SK-N-MC (cell line): ENCODE data around the gene SYNCRIP.
"Not testable (repeated sequence)": the region's sequence is repeated elsewhere in the genome, so short reads cannot be mapped to it uniquely, and the experiment has no call there.

Experiments
- DNase-seq: peaks from one replicate; pipeline ENCODE4 v3.0.0-alpha.2; 2011; ENCODE audit warnings: low read depth, low spot score
- H3K27ac ChIP-seq: fragments of 200-600 bp; sonication (generic); 2 replicates; pipeline ENCODE4 v1.5.1; 2016; ENCODE audit warnings: mixed run types
- H3K36me3 ChIP-seq: fragments of 200-600 bp; sonication (generic); 2 replicates; pipeline ENCODE4 v1.6.1; 2017; ENCODE audit warnings: antibody characterized with exemption, low read length, mixed read lengths; ENCODE audit not compliant: insufficient read depth
- H3K4me3 ChIP-seq: fragments of 200-600 bp; sonication (generic); 2 replicates; pipeline ENCODE4 v1.5.1; 2016
- H3K9ac ChIP-seq: fragments of 200-600 bp; sonication (generic); 2 replicates; pipeline ENCODE4 v1.8.0; 2017; ENCODE audit warnings: mixed run types, mixed read lengths; ENCODE audit not compliant: insufficient read length
- H3K9me3 ChIP-seq: fragments of 200-600 bp; sonication (generic); 2 replicates; pipeline ENCODE4 v1.6.1; 2017; ENCODE audit warnings: low read depth, mild to moderate bottlenecking, antibody characterized with exemption, low read length, moderate library complexity, mixed read lengths
- EZH2 ChIP-seq: fragments of 200-600 bp; sonication (generic); IDR thresholded peaks from one replicate; pipeline ENCODE4 v1.6.1; 2017; ENCODE audit warnings: antibody characterized with exemption
- FOXP2 ChIP-seq: optimal IDR thresholded peaks from 2 replicates; pipeline ENCODE3; 2011; ENCODE audit warnings: mild to moderate bottlenecking, moderate library complexity; ENCODE audit not compliant: insufficient read depth; ENCODE audit errors: extremely low read length, control extremely low read depth
- POLR2AphosphoS5 ChIP-seq: IDR thresholded peaks from 2 replicates; pipeline ENCODE4 v1.6.1; 2012; ENCODE audit warnings: mild to moderate bottlenecking, low read depth, low read length, borderline replicate concordance

The SYNCRIP gene

DNA sequence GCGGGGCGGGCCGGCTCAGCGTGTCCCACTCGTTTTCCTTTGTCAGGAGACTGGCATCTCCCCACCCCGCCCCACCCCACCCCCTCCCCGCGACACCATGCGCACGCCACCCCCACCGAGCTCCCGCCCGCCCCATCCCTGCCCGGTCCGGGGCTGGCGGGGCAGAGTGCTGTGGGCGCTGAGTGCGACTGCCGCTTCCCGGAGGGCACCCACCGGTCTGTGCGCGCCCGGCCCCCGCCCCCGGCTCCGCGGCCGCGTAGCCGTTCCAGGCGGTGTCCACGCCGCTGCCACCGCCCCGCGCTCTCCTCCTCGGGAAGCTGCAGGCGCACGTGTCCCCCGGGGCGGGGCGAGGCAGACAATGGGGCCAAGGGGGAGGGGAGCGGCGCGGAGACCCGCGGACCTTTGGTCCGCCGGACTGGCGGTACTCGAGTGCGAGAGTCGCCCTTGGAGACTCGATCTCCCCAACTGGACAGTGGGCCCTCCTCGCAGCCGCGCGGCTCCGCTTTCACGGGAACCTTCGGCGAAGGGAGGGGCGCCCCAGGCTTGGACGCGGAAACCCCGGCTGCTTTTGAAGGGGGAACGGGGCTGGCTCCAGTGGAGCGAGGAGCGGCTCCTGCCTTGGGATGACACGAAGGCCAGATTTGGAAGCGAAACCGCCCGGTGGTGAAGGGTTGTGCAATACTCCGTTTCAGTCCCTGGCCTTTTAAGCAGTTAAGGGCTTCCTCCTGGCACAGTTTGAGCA lies 1.0 kb upstream of the SYNCRIP start:
- peak; percentile 57 for DNase-seq
- H3K9ac ChIP-seq = peak overlapping the region; percentile 99
- no peak for TF ChIP-seq EZH2
- no peak for TF ChIP-seq FOXP2
- TF ChIP-seq POLR2AphosphoS5 = peak; percentile 61; the same call in 1 of the 2 replicates

DNA sequence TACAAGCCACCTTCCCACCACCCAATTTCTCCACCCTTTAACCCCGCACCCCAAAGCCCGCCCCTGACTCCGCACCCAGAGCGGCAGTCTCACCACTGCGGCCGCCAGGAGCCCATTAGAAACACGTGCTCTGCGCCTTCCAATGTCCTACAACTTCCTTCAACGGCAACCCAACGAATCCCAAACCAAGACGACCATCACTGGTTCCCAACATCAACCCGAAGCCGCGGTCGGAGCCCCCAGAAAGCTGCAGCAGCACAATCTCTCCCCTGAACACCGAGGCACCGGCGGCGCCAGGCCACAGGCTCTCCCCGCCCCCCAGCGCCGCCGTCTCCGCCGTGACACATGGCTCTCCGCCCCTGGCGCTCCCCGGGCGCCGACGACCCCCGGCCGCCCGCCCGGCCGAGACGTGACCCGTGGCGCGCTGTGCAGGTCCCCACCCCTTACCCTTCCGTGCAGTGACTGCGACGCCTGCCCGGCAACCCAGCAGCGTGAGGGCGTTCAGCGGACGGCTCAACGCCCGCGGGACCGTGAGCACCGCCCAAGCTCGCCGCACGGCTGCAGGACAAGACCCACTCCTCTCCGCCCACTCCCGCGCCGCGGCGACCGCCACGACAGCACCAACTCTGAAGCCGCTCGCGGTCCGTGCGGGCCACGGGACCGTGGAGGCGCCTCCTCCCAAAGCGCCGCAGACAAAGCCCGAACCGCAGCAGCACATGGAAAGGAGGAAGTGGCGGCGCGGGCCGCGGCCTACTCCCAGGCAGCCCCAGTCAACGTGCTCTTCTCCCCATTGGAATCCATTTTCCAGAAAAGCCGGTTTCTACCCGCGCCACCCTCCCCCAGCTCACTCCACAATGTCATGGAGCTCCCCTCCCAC lies 551 bp downstream of the SYNCRIP start:
- TF ChIP-seq EZH2 (no peak), FOXP2 (no peak), POLR2AphosphoS5 (no peak)
- no peak for DNase-seq
- H3K9ac ChIP-seq = peak overlapping the region; percentile 100
- peak overlapping the region; percentile 98 for H3K27ac ChIP-seq
- peaks cover 45% of the 10 kb centered on the region for H3K36me3 ChIP-seq
- H3K4me3 ChIP-seq = peak overlapping the region; percentile 100
- H3K9me3 ChIP-seq = no peaks in the 10 kb centered on the region

More for the DNA sequence above, 1.0 kb upstream of the SYNCRIP start:
- H3K4me3 ChIP-seq = peak overlapping the region; percentile 76
- peak overlapping the region; percentile 94 for H3K27ac ChIP-seq
- H3K9me3 ChIP-seq = no peaks in the 10 kb centered on the region; the same call in 1 of the 2 replicates
- H3K36me3 ChIP-seq = peaks cover 29% of the 10 kb centered on the region

GRCh38 chr6:85641522-85641896 lies 1.2 kb downstream of the SYNCRIP start:
- H3K9me3 ChIP-seq = no peaks in the 10 kb centered on the region
- peak overlapping the region; percentile 100 for H3K9ac ChIP-seq
- DNase-seq = no peak
- H3K27ac ChIP-seq = 0 out of 2 replicates have a peak overlapping the region, but pooled peaks have one; percentile 98
- H3K4me3 ChIP-seq = peak overlapping the region; percentile 100
- H3K36me3 ChIP-seq = peaks cover 51% of the 10 kb centered on the region
- TF ChIP-seq EZH2 (no peak), POLR2AphosphoS5 (no peak), FOXP2 (no peak)

DNA sequence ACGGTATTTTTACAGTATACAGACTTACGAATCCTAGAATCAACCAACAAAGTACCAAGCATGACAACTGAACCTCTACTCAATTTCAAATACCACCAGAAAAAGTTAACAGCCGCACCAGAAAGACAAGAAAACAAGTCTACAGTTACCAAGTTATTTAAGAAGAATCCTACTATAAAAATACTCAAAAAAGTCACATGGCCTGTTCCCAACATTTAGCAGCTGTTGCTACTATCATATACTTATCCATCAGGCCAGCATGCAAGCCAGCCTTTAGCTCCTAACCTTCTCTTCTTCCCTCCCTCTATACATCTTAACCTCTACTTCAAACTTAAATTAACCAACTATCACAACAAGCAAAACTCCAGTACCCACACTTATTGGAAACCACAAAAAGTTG lies 1.9 kb downstream of the SYNCRIP start:
- no peak for DNase-seq
- Histone ChIP-seq H3K9ac (peak overlapping the region; percentile 100), H3K9me3 (no peaks in the 10 kb centered on the region), H3K27ac (no peak overlapping the region), H3K36me3 (peaks cover 58% of the 10 kb centered on the region), H3K4me3 (peak overlapping the region; percentile 100)
- no peak for TF ChIP-seq FOXP2
- TF ChIP-seq POLR2AphosphoS5 = no peak
- TF ChIP-seq EZH2 = no peak

DNA sequence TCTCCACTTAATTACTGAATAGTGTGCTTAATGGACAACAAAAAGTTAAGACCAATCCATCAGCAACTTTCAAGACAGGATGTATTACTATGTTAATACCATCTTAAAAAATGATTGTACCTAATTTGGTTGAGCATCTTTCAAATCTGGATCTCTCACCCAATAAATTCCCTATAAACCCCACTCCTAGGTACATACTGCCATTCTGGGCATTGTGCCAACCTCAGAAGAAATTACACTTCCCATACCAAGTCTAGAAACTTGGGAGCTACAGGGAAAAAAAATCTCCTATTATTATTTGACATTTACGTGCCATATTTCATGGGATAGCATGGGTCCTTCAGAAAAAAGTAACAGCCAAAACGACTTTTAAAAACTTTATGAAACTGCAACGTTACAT lies 5.1 kb downstream of the SYNCRIP start:
- Histone ChIP-seq H3K36me3 (peaks cover 88% of the 10 kb centered on the region), H3K9me3 (no peaks in the 10 kb centered on the region), H3K27ac (no peak overlapping the region), H3K4me3 (no peak overlapping the region), H3K9ac (no peak overlapping the region)
- TF ChIP-seq POLR2AphosphoS5 (no peak), EZH2 (no peak), FOXP2 (no peak)
- no peak for DNase-seq

DNA sequence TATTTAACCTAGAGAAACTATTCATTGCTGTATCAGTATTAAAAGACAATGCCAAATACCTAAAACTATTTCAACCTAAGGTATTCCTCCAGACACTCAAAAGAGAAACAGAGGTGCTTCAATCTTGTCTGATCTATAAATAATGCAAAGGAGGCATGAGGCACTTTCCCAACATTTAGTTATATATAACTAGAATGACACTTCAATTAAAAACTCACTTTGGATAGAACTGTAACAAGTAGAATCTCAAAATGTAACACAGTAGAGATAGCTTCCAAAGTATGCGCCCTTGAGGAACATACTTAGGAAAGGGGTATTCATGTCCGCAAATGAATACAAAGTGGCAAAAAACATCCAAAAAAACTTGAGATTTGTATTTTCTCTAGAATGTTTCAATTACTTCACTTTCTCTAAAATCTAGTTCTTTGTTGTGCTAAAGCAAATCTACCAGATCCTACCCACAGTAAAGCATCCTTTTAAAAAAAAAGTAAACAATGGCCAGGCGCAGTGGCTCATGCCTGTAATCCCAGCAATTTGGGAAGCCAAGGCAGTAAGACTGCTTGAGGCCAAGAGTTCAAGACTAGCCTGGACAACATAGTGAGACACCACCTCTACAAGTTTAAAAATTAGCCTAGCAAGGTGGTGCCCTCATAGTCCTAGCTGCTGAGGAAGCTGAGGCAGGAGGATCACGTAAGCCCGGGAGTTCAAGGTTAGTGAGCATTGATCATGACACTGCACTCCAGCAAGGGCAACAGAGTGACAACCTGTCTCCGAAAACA lies 10.3 kb downstream of the SYNCRIP start:
- H3K36me3 ChIP-seq = peaks cover 97% of the 10 kb centered on the region
- no peak overlapping the region for H3K27ac ChIP-seq
- no peak for TF ChIP-seq EZH2
- TF ChIP-seq POLR2AphosphoS5 = no peak
- no peak for TF ChIP-seq FOXP2
- no peak overlapping the region for H3K9ac ChIP-seq
- no peak overlapping the region for H3K4me3 ChIP-seq
- DNase-seq = no peak
- H3K9me3 ChIP-seq = no peaks in the 10 kb centered on the region

- DNase-seq, H3K4me3 ChIP-seq, H3K9ac ChIP-seq, H3K9me3 ChIP-seq, H3K27ac ChIP-seq: not testable (repeated sequence)
- H3K36me3 ChIP-seq = peaks cover 97% of the 10 kb centered on the region
These were observed 11.6 kb downstream of the SYNCRIP start for GRCh38 chr6:85631117-85631516.

GRCh38 chr6:85628353-85628752 lies 14.3 kb downstream of the SYNCRIP start:
- no peak for DNase-seq
- peaks cover 97% of the 10 kb centered on the region for H3K36me3 ChIP-seq
- TF ChIP-seq FOXP2 = no peak
- TF ChIP-seq POLR2AphosphoS5 = no peak
- TF ChIP-seq EZH2 = no peak
- no peak overlapping the region for H3K4me3 ChIP-seq
- no peak overlapping the region for H3K9ac ChIP-seq
- H3K9me3 ChIP-seq = no peaks in the 10 kb centered on the region
- no peak overlapping the region for H3K27ac ChIP-seq
